ENCODE results near the gene HDDC3.

Gene HDDC3

DNA sequence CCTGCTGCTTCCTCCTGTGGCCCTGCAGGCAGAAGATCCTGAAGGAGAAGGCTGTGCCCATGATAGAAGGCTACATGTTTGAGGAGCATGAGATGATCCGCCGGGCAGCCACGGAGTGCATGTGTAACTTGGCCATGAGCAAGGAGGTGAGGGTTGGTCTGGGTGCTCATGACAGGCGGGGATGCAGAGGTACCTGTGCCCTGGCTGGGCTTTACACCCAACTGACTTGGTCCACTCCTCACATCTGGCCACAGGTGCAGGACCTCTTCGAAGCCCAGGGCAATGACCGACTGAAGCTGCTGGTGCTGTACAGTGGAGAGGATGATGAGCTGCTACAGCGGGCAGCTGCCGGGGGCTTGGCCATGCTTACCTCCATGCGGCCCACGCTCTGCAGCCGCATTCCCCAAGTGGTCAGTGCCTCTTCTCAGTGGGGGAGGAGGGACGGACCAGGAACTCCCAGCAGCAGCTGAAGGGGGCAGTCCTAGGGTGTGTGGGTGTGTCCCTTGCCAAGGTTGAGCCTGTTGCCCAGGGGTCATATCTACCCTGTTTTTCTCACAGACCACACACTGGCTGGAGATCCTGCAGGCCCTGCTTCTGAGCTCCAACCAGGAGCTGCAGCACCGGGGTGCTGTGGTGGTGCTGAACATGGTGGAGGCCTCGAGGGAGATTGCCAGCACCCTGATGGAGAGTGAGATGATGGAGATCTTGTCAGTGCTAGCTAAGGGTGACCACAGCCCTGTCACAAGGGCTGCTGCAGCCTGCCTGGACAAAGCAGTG, 20.7 kb upstream of the HDDC3 start:
- TF ChIP-seq TARDBP (IDR thresholded peaks at IDR 0.05) (no peak), SP1 (IDR thresholded peaks at IDR 0.05) (no peak), FOXA1 (IDR thresholded peaks at IDR 0.05) (no peak), BHLHE40 (IDR thresholded peaks at IDR 0.05; ENCODE audit: borderline replicate concordance) (no peak), ARNT (IDR thresholded peaks at IDR 0.05) (no peak), L3MBTL2 (conservative IDR thresholded peaks at IDR 0.05) (no peak), FOXM1 (IDR thresholded peaks at IDR 0.05; ENCODE audit: borderline replicate concordance) (no peak), HDGF (IDR thresholded peaks at IDR 0.05; ENCODE audit: borderline replicate concordance) (no peak), FOXK2 (IDR thresholded peaks at IDR 0.05) (no peak), ELF4 (IDR thresholded peaks at IDR 0.05) (no peak), ZNF384 (IDR thresholded peaks at IDR 0.05) (no peak)
- TF ChIP-seq, protein P1, sequence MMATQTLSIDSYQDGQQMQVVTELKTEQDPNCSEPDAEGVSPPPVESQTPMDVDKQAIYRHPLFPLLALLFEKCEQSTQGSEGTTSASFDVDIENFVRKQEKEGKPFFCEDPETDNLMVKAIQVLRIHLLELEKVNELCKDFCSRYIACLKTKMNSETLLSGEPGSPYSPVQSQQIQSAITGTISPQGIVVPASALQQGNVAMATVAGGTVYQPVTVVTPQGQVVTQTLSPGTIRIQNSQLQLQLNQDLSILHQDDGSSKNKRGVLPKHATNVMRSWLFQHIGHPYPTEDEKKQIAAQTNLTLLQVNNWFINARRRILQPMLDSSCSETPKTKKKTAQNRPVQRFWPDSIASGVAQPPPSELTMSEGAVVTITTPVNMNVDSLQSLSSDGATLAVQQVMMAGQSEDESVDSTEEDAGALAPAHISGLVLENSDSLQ (IDR thresholded peaks at IDR 0.05) = no peak
- no peak for DNase-seq (ENCODE audit: extremely low spot score)
- ChIA-PET POLR2A (interaction anchor here (0.7 to 6.2 kb wide), 8 partner anchors 9 to 366 kb away, joined by 3 to 60 read pairs (median 6); partner anchors contain the start of genes HDDC3, MAN2A2 and UNC45A), CTCF (interaction anchor here (2.8 to 8.4 kb wide), 2 partner anchors 19 to 80 kb away, joined by 9 to 77 read pairs; partner anchors contain the start of genes HDDC3 and UNC45A)

DNA sequence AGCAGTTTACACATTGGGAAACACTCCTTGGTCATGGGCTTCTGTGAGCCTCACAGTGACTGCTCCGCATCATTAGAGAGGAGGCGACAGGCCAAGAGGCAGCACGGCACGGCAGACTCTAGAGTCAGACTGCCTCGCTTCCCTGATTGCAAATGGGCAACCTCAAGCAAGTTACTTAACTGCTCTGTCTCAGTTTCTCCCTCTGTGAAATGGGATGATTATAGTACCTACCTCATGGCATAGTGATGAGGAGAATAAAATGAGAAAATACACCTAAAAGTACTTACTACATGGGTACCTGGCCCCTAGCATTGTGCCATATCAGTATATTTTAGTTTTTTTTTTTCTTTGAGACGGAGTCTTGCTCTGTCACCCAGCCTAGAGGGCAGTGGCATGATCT, 18.3 kb upstream of the HDDC3 start:
- ChIA-PET CTCF (no interaction called here), POLR2A (interaction anchor here (1.6 kb wide), 1 partner anchor 15 kb away, joined by 6 read pairs; the partner anchor contains the start of gene UNC45A)
- DNase-seq (ENCODE audit: extremely low spot score) = no peak
- no peak for TF ChIP-seq TARDBP (IDR thresholded peaks at IDR 0.05)
- no peak for TF ChIP-seq SP1 (IDR thresholded peaks at IDR 0.05)
- TF ChIP-seq CTBP1 (IDR thresholded peaks at IDR 0.05; ENCODE audit: borderline replicate concordance) = no peak
- no peak for TF ChIP-seq ZNF384 (IDR thresholded peaks at IDR 0.05)
- TF ChIP-seq BHLHE40 (IDR thresholded peaks at IDR 0.05; ENCODE audit: borderline replicate concordance) = no peak
- no peak for TF ChIP-seq ELF4 (IDR thresholded peaks at IDR 0.05)
- TF ChIP-seq SUZ12 (IDR thresholded peaks at IDR 0.05) = no peak
- no peak for TF ChIP-seq L3MBTL2 (conservative IDR thresholded peaks at IDR 0.05)
- no peak for TF ChIP-seq NFRKB (IDR thresholded peaks at IDR 0.05)

GRCh38 chr15:90949979-90950675, 17.8 kb upstream of the HDDC3 start:
- ChIA-PET POLR2A (interaction anchor here (1.0 to 1.8 kb wide), 3 partner anchors 11 to 20 kb away, joined by 4 to 7 read pairs (median 6); partner anchors contain the start of gene UNC45A), CTCF (interaction anchor here (0.5 kb wide), 1 partner anchor 64 kb away, joined by 3 read pairs; no protein-coding TSS in a partner anchor)
- no peak for DNase-seq (ENCODE audit: extremely low spot score)
- TF ChIP-seq FOXK2 (IDR thresholded peaks at IDR 0.05) (no peak), ELF4 (IDR thresholded peaks at IDR 0.05) (no peak), L3MBTL2 (conservative IDR thresholded peaks at IDR 0.05) (no peak), ARNT (IDR thresholded peaks at IDR 0.05) (no peak), SUZ12 (IDR thresholded peaks at IDR 0.05) (no peak)
- TF ChIP-seq, protein P1 (IDR thresholded peaks at IDR 0.05) = no peak

DNA sequence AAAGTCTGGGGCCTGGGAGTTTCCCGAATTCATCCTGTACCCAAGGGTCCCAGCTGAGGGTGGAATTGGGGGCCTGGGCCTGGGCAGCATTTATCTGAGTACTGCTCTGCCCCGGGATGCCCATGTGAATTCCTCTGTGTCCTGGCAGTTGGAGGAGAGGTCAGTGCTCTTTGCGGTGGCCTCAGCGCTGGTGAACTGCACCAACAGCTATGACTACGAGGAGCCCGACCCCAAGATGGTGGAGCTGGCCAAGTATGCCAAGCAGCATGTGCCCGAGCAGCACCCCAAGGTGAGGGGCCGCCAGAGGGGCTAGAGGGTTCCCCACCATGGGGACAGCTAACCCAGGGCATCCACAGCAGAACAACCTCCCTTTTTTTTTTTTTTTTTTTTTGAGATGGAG, 16.2 kb upstream of the HDDC3 start:
- ChIA-PET CTCF (interaction anchor here (3.8 kb wide), 1 partner anchor 15 kb away, joined by 26 read pairs; the partner anchor contains the start of genes HDDC3 and UNC45A), POLR2A (interaction anchor here (1.5 to 3.6 kb wide), 3 partner anchors 13 to 46 kb away, joined by 4 to 22 read pairs (median 7); partner anchors contain the start of genes PRC1 and UNC45A)
- TF ChIP-seq, protein P1 (IDR thresholded peaks at IDR 0.05) = no peak
- no peak for TF ChIP-seq HDGF (IDR thresholded peaks at IDR 0.05; ENCODE audit: borderline replicate concordance)
- no peak for TF ChIP-seq FOXA1 (IDR thresholded peaks at IDR 0.05)
- TF ChIP-seq L3MBTL2 (conservative IDR thresholded peaks at IDR 0.05) = no peak
- TF ChIP-seq CTBP1 (IDR thresholded peaks at IDR 0.05; ENCODE audit: borderline replicate concordance) = no peak
- TF ChIP-seq ELF4 (IDR thresholded peaks at IDR 0.05) = no peak
- TF ChIP-seq ZNF384 (IDR thresholded peaks at IDR 0.05) = no peak
- no peak for TF ChIP-seq ARNT (IDR thresholded peaks at IDR 0.05)
- no peak for TF ChIP-seq BHLHE40 (IDR thresholded peaks at IDR 0.05; ENCODE audit: borderline replicate concordance)
- no peak for TF ChIP-seq NFRKB (IDR thresholded peaks at IDR 0.05)
- no peak for TF ChIP-seq LEF1 (IDR thresholded peaks at IDR 0.05; ENCODE audit: borderline replicate concordance)
- TF ChIP-seq FOXM1 (IDR thresholded peaks at IDR 0.05; ENCODE audit: borderline replicate concordance) = no peak
- no peak for TF ChIP-seq SP1 (IDR thresholded peaks at IDR 0.05)
- TF ChIP-seq TARDBP (IDR thresholded peaks at IDR 0.05) = no peak
- TF ChIP-seq SUZ12 (IDR thresholded peaks at IDR 0.05) = no peak
- TF ChIP-seq FOXK2 (IDR thresholded peaks at IDR 0.05) = no peak
- DNase-seq (ENCODE audit: extremely low spot score) = no peak

DNA sequence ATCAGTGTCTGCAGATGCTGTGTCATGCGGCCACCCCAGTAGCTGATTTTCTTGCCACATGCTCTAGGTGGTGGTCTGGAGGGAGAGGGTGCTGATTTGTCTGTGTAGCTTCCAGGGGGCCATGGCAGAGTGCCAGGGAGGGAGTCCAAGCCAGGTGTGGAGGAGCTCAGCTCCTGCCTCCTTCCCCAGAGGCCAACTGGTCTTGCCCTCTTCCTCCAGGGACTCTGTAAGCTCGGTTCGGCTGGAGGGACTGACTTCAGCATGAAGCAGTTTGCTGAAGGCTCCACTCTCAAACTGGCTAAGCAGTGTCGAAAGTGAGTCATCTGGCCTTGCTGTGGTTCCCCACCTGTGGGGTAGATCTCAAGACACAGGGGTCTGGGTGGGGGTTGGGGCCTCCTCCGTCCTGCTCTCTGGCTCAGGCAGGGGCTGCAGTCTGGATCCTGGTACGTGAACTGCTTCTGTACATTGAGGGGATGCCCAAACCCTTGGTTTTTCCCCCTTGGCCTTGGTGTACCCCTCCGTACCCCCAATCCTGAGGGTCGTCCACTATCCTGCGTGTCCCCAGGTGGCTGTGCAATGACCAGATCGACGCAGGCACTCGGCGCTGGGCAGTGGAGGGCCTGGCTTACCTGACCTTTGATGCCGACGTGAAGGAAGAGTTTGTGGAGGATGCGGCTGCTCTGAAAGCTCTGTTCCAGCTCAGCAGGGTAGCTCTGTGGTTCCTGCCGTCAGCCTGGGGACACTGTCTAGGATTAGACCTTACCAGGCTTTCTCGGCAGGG, 15.4 kb upstream of the HDDC3 start:
- DNase-seq (ENCODE audit: extremely low spot score) = no peak
- CTCF ChIA-PET = interaction anchor here (3.8 kb wide), 1 partner anchor 14 kb away, joined by 26 read pairs; the partner anchor contains the start of genes HDDC3 and UNC45A
- no peak for TF ChIP-seq FOXM1 (IDR thresholded peaks at IDR 0.05; ENCODE audit: borderline replicate concordance)
- TF ChIP-seq HDGF (IDR thresholded peaks at IDR 0.05; ENCODE audit: borderline replicate concordance) = no peak
- TF ChIP-seq, protein P1 (IDR thresholded peaks at IDR 0.05) = no peak
- POLR2A ChIA-PET = interaction anchor here (2.4 to 3.6 kb wide), 2 partner anchors 12 to 16 kb away, joined by 17 to 22 read pairs; partner anchors contain the start of genes HDDC3 and UNC45A

Data from HEK293T (cell line).